ENCODE measurements around the gene ALDH18A1. TPM values are rescaled to one million over a fixed set of nuclear protein-coding genes. Genes with fewer than 3 reads are reported as not detected.

Gene ALDH18A1
- total RNA-seq = 10 to 100 TPM; 31.1 to 35.0 TPM
- polyA plus RNA-seq = 10 to 100 TPM in 1 of 2 donors, 1 to 10 TPM in 1; 10.0 to 19.2 TPM

GRCh38 chr10:95656291-95657164 lies at the start of gene ALDH18A1:
Gene ALDH18A1 (minus strand): TSS chr10:95656711. CDS start chr10:95653377, 3,334 bp downstream.
- Histone ChIP-seq H3K36me3 (ENCODE audit: control insufficient read depth in 4 of 4, insufficient read depth in 3 of 4, low read depth in 1 of 4, low read length in 3 of 4) (peaks cover 0 to 10% (median 5%) of the 10 kb centered on the region in 4 donors), H3K9me3 (ENCODE audit: control insufficient read depth in 4 of 4, low read length in 3 of 4) (no peaks in the 10 kb centered on the region), H3K4me3 (ENCODE audit: low read depth in 1 of 3, low read length in 3 of 3) (peak within 1 kb of the TSS; percentile 66 to 93 (median 76)), H3K4me1 (ENCODE audit: control insufficient read depth in 4 of 4, insufficient read depth in 4 of 4, low read length in 3 of 4) (peaks cover 0 to 17% (median 3%) of the 10 kb centered on the region in 4 donors), H3K27me3 (ENCODE audit: control insufficient read depth in 4 of 4, insufficient read depth in 4 of 4, low read length in 3 of 4) (no peaks in the 10 kb centered on the region), H3K27ac (ENCODE audit: low read depth in 1 of 2, low read length in 2 of 2) (peak within 1 kb of the TSS; percentile 47 to 51), H3K9ac (ENCODE audit: low read depth in 1 of 2, low read length in 2 of 2) (peak within 1 kb of the TSS; percentile 22 to 55)
- TF ChIP-seq NR2F2 (IDR thresholded peaks at IDR 0.05) (no peak), SP1 (IDR thresholded peaks at IDR 0.05) (peak; percentile 25), FOXA1 (IDR thresholded peaks at IDR 0.05) (no peak), ZBTB33 (IDR thresholded peaks at IDR 0.05) (no peak), GABPA (IDR thresholded peaks at IDR 0.05 in 1 of 2, conservative IDR thresholded peaks at IDR 0.05 in 1 of 2) (no peak), JUND (IDR thresholded peaks at IDR 0.05) (no peak), RAD21 (IDR thresholded peaks at IDR 0.05) (no peak), MAX (IDR thresholded peaks at IDR 0.05) (peak; percentile 84), RXRA (IDR thresholded peaks at IDR 0.05) (no peak), FOXA2 (IDR thresholded peaks at IDR 0.05) (no peak), YY1 (IDR thresholded peaks at IDR 0.05) (peak; percentile 43), HNF4A (conservative IDR thresholded peaks at IDR 0.05) (no peak), TAF1 (conservative IDR thresholded peaks at IDR 0.05) (no peak), EGR1 (IDR thresholded peaks at IDR 0.05; ENCODE audit: low read depth in 2 of 2) (peak; percentile 97), REST (IDR thresholded peaks at IDR 0.05) (no peak), HNF4G (IDR thresholded peaks at IDR 0.05) (no peak), ATF3 (IDR thresholded peaks at IDR 0.05) (no peak)
- TF ChIP-seq, protein P1, sequence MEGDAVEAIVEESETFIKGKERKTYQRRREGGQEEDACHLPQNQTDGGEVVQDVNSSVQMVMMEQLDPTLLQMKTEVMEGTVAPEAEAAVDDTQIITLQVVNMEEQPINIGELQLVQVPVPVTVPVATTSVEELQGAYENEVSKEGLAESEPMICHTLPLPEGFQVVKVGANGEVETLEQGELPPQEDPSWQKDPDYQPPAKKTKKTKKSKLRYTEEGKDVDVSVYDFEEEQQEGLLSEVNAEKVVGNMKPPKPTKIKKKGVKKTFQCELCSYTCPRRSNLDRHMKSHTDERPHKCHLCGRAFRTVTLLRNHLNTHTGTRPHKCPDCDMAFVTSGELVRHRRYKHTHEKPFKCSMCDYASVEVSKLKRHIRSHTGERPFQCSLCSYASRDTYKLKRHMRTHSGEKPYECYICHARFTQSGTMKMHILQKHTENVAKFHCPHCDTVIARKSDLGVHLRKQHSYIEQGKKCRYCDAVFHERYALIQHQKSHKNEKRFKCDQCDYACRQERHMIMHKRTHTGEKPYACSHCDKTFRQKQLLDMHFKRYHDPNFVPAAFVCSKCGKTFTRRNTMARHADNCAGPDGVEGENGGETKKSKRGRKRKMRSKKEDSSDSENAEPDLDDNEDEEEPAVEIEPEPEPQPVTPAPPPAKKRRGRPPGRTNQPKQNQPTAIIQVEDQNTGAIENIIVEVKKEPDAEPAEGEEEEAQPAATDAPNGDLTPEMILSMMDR (IDR thresholded peaks at IDR 0.05; ENCODE audit: low read depth, low read length, missing input control) = no peak
- DNase-seq (ENCODE audit: low spot score) = peak; percentile 92
- WGBS = under 1% methylated on average over 83 of the region's 83 CpGs

Measured in liver (tissue), 9 donors.